ENCODE results near the gene TSPAN18. TPM values are rescaled to one million over a fixed set of nuclear protein-coding genes. Genes with fewer than 3 reads are reported as not detected.

Gene TSPAN18
- total RNA-seq, 1 donor from 2014 or later = 38.4 TPM

DNA sequence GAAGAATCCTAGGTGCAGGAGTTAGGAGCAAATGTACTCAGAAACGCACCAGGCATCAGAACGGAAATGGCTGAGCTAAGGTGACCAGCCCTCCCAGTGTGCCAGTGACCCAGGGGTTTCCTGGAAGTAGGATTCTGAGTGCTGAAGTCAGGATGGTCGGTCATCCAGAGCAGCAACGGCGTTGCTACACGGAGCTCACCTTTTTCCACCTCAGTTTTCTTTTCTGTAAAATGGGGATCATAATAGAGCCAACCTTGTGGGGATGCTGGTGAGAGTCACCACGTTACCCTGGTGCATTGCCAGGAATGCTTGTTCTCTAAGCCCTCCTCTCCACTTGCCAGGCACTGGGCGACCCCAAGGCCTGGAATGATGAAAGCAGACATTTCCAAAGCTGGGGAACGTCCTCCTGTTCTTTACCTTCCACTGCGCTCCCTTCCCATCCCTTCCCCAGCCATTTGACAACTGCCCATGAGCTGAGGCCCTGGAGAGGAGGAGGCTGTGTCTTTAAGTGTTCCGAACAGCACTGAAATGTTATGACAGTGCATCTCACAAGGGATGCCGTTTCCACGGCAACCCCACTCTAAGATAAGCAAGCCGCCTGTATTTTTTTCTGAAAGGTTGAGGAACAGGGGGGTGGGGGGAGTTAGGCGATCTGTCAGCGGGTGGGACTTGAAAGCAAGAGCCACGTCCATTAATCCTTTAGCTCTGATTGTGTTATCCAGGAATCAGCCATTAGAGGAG, 66.8 kb downstream of the TSPAN18 start:
- Histone ChIP-seq H3K9me3 (no peaks in the 10 kb centered on the region), H3K36me3 (no peaks in the 10 kb centered on the region), H3K27ac (no peak overlapping the region), H3K27me3 (ENCODE audit: low read depth) (no peaks in the 10 kb centered on the region), H3K4me1 (peaks cover 7% of the 10 kb centered on the region), H3K4me3 (no peak overlapping the region)
- ATAC-seq (no peak), DNase-seq (no peak)
- intact Hi-C loops (cut with DNase I) = no loop called here
- TF ChIP-seq, protein P1, sequence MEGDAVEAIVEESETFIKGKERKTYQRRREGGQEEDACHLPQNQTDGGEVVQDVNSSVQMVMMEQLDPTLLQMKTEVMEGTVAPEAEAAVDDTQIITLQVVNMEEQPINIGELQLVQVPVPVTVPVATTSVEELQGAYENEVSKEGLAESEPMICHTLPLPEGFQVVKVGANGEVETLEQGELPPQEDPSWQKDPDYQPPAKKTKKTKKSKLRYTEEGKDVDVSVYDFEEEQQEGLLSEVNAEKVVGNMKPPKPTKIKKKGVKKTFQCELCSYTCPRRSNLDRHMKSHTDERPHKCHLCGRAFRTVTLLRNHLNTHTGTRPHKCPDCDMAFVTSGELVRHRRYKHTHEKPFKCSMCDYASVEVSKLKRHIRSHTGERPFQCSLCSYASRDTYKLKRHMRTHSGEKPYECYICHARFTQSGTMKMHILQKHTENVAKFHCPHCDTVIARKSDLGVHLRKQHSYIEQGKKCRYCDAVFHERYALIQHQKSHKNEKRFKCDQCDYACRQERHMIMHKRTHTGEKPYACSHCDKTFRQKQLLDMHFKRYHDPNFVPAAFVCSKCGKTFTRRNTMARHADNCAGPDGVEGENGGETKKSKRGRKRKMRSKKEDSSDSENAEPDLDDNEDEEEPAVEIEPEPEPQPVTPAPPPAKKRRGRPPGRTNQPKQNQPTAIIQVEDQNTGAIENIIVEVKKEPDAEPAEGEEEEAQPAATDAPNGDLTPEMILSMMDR (IDR thresholded peaks at IDR 0.05) = no peak

DNA sequence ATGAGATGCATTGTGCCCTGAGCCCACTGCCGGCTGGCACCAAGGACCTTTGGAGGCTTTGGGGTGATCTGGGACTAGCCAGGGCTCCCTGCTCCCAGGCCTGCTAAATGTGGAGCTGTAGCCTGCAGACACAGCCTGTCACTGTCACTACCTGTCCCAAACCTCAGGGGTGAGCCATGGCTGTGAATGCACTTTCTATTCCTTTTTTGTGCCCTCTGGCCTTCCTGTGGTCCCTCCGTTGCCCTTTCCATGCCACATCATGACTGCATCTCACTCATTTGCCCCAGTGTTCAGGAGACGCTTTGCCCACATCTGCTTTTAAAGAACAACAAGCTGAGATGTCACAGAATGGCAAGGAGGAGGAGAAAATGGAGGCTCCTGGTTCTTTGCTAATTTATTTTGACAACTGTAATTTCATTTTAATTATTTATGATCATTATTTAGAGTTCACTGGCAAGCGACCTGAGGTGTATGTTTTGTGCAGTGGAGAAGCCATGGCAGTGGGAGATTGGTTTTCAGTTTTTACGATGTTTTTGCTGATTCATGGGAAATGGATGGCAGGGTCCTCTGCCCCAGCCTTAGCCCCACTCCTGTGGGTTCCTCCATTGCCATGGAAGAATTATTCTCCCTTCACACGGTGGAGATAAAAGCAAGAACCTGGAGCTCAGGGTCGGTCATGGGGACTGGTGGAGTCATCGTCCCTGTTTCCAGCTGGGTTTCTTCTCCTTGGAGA, 69.2 kb downstream of the TSPAN18 start:
- Histone ChIP-seq H3K9me3 (no peaks in the 10 kb centered on the region), H3K4me3 (no peak overlapping the region), H3K4me1 (no peaks in the 10 kb centered on the region), H3K27me3 (ENCODE audit: low read depth) (no peaks in the 10 kb centered on the region), H3K36me3 (no peaks in the 10 kb centered on the region), H3K27ac (no peak overlapping the region)
- intact Hi-C loops (cut with DNase I) = no loop called here
- TF ChIP-seq, protein P1 (IDR thresholded peaks at IDR 0.05) = no peak
- ATAC-seq = no peak
- no peak for DNase-seq

DNA sequence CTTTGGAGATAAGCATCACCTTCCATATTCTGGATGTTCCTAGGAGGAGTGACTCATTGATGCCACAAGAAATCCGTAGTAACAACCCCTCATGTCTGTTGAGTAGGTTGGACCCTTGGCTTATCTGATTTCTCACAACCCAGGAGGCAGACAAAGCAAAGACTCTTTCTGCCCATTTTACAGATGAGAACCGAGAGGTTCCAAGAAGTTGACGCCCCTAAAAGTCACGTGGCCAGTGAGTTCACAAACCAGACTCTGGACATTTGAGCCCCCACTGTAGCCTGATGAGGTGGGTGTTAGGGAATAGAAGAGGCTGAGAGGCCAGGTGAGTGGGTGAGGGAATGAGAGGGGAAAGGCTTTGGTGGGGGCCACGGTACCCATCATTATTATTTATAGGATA, 70.3 kb downstream of the TSPAN18 start:
- H3K4me1 ChIP-seq = no peaks in the 10 kb centered on the region
- DNase-seq = no peak
- no peak for ATAC-seq
- intact Hi-C loops (cut with DNase I) = no loop called here
- H3K9me3 ChIP-seq = no peaks in the 10 kb centered on the region
- no peak overlapping the region for H3K4me3 ChIP-seq
- H3K27me3 ChIP-seq (ENCODE audit: low read depth) = no peaks in the 10 kb centered on the region
- H3K36me3 ChIP-seq = no peaks in the 10 kb centered on the region
- no peak overlapping the region for H3K27ac ChIP-seq
- TF ChIP-seq, protein P1 (IDR thresholded peaks at IDR 0.05) = no peak

DNA sequence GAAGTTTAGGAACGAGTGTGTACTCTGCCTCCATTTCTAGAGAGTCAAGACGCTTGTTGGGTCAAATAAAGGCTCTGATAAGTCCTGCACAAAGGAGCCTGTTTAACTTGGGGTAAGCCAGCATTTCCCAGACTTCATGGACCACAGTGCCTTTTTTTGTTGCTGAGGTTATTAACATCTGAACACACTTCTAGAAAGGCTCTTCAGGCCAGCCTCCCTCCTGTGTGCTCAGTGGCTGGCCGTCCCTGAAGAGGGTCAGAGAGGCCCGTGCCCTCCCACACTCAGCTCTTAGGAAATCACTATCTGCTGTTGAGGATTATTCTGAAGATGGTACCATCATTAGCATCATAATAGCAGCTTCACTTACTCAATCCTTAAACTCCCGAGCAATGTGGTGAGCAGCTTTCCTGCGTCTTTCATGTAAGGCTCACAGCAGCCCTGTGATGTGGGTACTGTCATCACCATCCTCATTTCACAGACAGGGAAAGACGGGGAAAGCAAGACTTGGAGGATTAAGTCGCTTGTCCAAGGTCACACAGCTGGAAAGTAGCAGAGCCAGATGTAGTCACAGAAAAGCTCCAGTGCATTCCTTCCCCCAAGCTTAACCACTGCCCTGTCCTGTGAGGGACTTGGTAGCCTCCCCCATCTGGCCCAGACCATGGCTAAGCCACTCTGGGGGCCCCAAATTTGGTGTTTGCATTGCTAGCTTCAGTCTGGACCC, 71.3 kb downstream of the TSPAN18 start:
- no peaks in the 10 kb centered on the region for H3K27me3 ChIP-seq (ENCODE audit: low read depth)
- H3K4me3 ChIP-seq = no peak overlapping the region
- ATAC-seq (no peak), DNase-seq (no peak)
- H3K4me1 ChIP-seq = no peaks in the 10 kb centered on the region
- no peaks in the 10 kb centered on the region for H3K36me3 ChIP-seq
- H3K9me3 ChIP-seq = no peaks in the 10 kb centered on the region
- H3K27ac ChIP-seq = no peak overlapping the region
- TF ChIP-seq, protein P1 (IDR thresholded peaks at IDR 0.05) = no peak
- intact Hi-C loops (cut with DNase I) = no loop called here

DNA sequence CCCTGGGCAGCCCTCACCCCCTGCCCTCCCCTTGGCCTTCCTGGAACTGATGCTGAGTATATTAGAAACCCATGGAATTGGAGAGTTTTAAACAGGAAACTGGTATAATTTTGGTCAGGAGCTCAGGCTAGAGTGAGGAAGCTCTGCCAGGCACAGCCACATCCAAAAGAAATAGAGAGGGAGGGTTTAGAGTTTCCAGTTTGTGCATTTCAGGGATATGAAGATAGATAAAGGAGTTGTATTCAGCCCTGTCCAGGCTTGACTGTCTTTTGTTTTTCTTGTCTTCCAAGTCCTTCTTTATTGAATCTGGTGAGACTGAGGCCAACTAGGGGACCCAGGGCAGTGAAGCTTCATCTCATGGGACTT, 71.8 kb downstream of the TSPAN18 start:
- Histone ChIP-seq H3K4me1 (no peaks in the 10 kb centered on the region), H3K9me3 (no peaks in the 10 kb centered on the region), H3K27ac (no peak overlapping the region), H3K27me3 (ENCODE audit: low read depth) (no peaks in the 10 kb centered on the region), H3K4me3 (no peak overlapping the region), H3K36me3 (no peaks in the 10 kb centered on the region)
- ATAC-seq = no peak
- no peak for DNase-seq
- TF ChIP-seq, protein P1 (IDR thresholded peaks at IDR 0.05) = no peak
- intact Hi-C loops (cut with DNase I) = no loop called here

Measured in lower lobe of right lung (tissue), 2 donors.